Stimulated activated CD8-positive, alpha-beta memory T cell treated with anti-CD3 and anti-CD28 coated beads, Interleukin-12 subunit alpha, Interleukin-12 subunit beta, amount 100 ng/mL, for 1 hour (primary cell): ENCODE measurements around the gene RAP1A.
"Not testable (repeated sequence)": the region's sequence is repeated elsewhere in the genome, so short reads cannot be mapped to it uniquely, and the experiment has no call there.

Experiments used
- DNase-seq: peaks from one replicate; pipeline ENCODE4 v3.0.0-alpha.2; 2020; ENCODE audit warnings: low read depth

The RAP1A gene

GRCh38 chr1:111630567-111630966, 11.0 kb downstream of the RAP1A start:
- DNase-seq, result no peak

- DNase-seq, result no peak
Measured at GRCh38 chr1:111631502-111631901, 11.9 kb downstream of the RAP1A start.

- DNase-seq, result not testable (repeated sequence)
Measured at GRCh38 chr1:111632771-111633170, 13.2 kb downstream of the RAP1A start.

- no peak for DNase-seq
Measured at GRCh38 chr1:111633736-111634247, 14.2 kb downstream of the RAP1A start.

GRCh38 chr1:111635324-111636009, 15.9 kb downstream of the RAP1A start:
- DNase-seq, result no peak

- no peak for DNase-seq
Measured at GRCh38 chr1:111638320-111638719, 18.7 kb downstream of the RAP1A start.

- DNase-seq, result no peak
Measured at GRCh38 chr1:111639602-111640198, 20.1 kb downstream of the RAP1A start.

- DNase-seq, result no peak
Measured at GRCh38 chr1:111643097-111643496, 23.5 kb downstream of the RAP1A start.

- no peak for DNase-seq
Measured at GRCh38 chr1:111643696-111644095, 24.1 kb downstream of the RAP1A start.

GRCh38 chr1:111644506-111644905, 24.9 kb downstream of the RAP1A start:
- DNase-seq, result no peak

GRCh38 chr1:111647736-111648135, 28.1 kb downstream of the RAP1A start:
- DNase-seq, result no peak

GRCh38 chr1:111648806-111649205, 29.2 kb downstream of the RAP1A start:
- DNase-seq, result no peak

- DNase-seq, result no peak
Measured at GRCh38 chr1:111649227-111649626, 29.6 kb downstream of the RAP1A start.

- no peak for DNase-seq
Measured at GRCh38 chr1:111649648-111650047, 30.1 kb downstream of the RAP1A start.

- no peak for DNase-seq
Measured at GRCh38 chr1:111653709-111654108, 34.1 kb downstream of the RAP1A start.

GRCh38 chr1:111654839-111655238, 35.2 kb downstream of the RAP1A start:
- DNase-seq, result no peak

GRCh38 chr1:111656086-111657017, 36.8 kb downstream of the RAP1A start:
- no peak for DNase-seq

- DNase-seq, result no peak
Measured at GRCh38 chr1:111658622-111659021, 39.0 kb downstream of the RAP1A start.

GRCh38 chr1:111660204-111661150, 40.9 kb downstream of the RAP1A start:
- DNase-seq, result no peak

- no peak for DNase-seq
Measured at GRCh38 chr1:111664652-111665051, 45.1 kb downstream of the RAP1A start.

- DNase-seq, result no peak
Measured at GRCh38 chr1:111665497-111665896, 45.9 kb downstream of the RAP1A start.
